NCI-H2081 treated with DMSO at 0.1 percent for 48 hours (cell line): ENCODE measurements around the gene TM7SF2.
"Not testable (repeated sequence)": the region's sequence is repeated elsewhere in the genome, so short reads cannot be mapped to it uniquely, and the experiment has no call there.

ENCODE experiments used
- DNase-seq: peaks from one replicate; lab custom pipeline; 2025; lab: John Stamatoyannopoulos, UW

The TM7SF2 gene

DNA sequence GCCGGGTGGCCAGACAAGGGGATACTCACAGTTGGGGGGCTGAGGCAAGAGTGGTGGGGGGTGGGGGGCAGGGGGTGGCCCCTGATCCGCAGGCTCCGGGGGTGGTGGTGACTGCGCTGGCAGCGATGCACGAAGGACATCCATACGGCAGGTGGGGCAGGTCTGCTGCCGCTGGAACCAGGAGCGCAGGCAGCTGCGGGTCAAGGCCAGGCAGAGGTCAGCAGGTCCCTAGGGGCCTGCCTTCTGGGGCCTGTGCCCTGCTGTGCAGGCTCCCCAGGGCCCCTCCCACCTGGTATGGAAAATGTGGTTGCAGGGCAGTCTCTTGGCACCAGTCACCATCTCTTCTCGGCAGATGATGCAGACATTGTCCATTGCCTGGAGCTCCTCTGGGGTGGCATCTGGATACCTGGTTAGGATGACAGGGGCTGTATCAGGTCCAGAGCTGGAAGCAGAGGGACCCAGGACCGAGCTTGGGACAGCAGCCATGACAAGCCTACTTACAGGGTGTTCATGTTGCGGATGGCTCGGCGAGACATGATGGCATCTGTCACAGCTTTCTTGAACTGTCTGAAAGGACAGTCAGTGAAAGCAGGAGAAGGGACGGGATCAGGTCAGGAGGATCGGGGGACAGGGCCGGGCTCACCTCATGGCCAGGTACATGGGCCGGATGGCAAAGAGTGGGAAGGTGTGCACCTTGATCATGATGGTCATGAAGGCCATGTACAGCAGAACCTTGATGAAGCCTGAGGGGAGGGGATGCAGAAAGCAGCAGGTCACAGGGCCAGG, 19.2 kb downstream of the TM7SF2 start:
- DNase-seq, result no peak

DNA sequence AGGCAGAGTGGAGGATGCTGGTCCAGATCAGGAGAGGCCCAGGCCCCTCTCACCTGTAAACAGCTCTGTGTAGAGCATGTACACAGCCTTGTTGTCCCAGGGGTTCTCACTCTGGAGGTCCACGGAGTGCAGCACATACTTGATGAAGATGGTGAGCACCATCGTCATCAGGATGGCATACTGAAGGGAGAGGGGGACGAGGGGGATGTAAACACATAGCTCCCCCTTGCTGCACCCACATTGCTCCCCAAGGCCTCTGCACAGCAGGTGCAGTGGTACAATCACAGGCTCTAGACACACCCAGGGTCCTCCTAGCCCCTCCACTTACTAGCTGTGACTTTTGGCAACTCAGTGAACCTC, 19.7 kb downstream of the TM7SF2 start:
- DNase-seq, result no peak

DNA sequence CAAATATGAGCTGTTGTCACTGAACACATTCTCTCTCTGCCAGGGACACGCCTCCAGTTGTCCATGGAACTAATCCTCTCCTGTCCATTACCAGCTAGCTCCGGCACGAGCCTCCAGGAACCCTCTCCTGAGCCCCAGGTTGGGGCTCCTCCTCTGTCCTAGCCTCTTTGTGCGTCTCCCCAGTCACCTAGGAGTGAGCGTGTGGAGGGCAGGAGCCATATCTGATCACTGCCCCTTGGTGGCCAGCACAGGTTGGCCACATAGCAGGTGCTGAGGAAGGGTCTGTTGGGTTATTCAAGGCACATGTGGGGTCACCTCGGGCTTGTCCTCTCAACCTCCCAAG, 20.2 kb downstream of the TM7SF2 start:
- no peak for DNase-seq

DNA sequence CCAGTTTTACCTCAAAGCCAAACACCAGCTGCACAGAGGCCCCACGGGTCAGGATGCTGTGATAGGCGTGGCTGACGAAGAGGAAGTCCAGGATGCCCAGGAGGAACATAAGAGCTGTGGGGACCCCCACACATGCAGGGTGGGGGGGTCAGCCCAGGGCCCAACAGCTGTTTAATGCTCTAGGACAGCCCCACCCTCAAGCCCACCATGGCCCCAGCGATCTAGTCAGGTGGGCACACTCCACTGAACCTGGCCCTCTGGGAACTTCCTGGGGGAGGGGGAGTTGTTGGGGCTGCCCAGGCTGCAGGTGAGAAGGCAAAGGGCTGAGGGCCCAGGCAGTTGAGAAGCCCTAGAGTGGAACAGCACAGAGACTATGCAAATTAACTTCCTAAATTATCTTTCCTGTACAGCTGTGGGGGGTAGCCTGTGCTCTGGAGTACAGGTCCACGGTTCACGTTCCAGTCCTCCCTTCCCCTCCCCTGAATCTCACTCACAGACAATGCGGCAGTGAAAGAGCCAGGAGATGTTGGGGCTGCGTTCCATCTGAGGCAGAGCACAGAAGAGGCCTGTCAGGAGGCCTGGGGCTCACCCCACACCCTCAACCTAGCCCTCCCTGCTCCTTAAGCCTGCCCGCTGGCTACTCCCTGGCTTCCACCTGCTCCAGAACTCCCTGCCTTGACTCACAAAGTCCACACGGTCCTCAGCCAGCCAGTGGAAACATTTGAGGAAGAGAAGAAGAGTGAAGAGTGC, 20.7 kb downstream of the TM7SF2 start:
- no peak for DNase-seq

DNA sequence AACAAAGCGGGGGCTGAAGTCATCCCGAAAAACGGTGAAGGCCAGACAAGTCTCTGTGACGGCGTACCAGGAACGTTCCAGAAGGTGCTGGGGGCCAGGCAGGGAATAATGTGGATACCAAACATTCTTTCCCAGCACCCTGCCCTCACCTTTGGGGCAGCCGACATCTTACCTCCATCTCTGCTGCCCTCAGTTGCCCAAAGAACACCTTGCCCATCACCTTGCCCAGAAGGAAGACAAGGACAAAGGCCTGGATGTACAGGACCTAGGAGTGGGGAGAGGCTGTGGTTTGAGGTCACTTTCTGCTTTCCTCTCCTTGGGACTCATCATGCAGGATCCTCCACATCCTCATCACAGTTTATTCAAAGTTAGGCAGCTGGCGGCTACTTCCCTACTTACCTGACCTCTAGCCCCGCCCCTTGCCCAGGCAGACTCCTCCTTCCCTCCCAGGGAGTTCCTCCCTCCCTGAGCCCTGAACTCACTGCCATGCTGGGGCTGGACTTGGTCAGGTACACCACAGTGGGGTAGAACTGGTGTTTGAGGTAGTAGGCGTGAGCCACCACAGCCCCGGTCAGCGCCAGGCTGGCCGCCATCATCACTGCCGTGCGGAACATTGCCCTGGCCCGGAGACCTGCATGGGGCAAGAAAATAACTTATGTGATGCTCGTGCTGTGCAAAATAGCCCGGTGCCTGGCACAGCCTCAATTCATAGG, 21.5 kb downstream of the TM7SF2 start:
- DNase-seq, result no peak

DNA sequence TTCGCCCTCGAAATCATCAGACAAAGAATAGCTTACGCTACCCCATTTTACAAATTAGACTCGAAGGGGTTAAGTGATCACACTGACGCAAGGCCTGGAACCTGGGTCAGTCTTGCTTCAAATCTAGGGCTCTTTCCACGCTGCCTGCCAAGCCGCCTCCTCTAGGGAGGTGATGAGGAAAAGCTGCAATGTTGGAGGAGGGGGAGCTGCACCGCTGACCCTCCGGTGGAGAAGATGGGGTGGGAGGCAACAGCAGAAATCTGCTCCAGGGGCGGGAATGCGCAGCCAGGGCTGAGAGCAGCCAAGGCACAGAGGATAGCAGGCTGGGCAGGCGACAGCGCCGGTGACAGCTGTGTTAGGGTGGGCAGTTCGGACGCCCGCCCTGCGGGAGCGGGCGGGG, 22.1 kb downstream of the TM7SF2 start:
- DNase-seq, result no peak

DNA sequence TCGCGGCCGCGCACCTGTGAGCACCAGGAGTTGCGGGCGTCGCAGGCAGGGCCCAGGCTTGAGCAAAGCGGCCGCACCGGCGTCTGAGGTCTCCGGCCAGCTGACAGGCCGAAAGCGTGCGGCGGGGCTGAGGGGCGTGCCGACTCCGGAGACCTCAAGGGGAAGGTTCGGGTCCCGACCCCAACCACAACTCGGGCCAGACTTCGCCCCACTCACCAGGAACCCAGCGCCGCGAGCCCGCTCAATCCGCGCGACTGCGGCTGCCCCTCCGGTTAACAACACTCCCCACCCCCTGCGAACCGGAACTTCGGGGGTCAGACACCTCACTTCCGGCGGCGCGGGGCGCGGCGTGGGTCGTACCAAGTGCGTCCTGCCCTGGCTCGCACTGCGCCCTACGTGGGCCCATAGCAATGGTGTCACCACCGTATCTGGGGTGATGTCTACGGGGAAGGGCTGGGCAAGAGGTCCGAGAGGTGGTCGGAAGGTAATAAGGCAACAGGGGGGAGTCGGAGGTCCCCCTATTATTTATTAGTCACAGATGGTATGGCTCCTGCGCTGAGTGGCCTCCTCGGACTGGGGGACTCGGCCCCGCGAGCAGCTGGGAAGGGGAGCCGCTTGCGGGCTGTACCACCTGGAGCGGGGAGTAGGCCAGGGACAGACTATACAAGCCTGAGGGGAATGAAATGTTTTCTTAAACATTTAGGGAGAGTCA, 22.7 kb downstream of the TM7SF2 start, which contains the start of gene SYVN1:
Gene SYVN1 (minus strand): TSS at position 280 of the 712 bp plus-strand sequence. CDS start 918 bp downstream, outside the sequence.
- peak; percentile 83 for DNase-seq

DNA sequence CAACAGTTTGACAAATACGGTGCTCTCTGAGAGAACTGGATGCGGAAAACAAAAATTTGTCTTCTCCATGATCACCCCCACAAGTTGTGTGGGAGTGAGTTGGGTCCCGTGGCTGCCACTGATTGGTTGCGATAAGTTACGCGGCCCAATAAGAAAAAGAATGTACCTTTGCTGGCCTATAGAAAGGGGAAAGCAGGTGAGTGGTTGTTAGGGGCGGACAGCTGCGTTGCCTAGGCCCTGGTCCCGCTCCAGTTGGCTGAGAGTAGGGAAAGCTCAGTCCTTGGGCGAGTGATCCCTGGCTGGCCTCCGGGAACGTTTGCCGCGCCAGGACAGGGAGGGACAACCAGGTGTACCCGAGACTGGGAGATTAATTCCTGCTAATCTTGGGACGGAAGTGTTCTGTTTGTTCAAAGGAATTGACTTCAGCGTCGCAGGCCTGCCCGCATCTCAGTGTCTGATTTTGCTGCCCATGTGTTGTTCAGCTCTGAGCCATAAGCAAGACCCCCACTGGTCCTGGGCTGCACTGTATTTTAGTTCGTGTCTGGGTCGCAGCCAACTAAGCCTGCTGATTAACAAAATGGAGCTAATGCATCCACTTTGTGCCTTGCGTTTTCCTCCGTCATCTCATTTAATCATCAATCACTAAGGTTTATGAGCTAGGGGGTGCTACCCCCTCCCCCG, 23.4 kb downstream of the TM7SF2 start:
- peak; percentile 96 for DNase-seq

DNA sequence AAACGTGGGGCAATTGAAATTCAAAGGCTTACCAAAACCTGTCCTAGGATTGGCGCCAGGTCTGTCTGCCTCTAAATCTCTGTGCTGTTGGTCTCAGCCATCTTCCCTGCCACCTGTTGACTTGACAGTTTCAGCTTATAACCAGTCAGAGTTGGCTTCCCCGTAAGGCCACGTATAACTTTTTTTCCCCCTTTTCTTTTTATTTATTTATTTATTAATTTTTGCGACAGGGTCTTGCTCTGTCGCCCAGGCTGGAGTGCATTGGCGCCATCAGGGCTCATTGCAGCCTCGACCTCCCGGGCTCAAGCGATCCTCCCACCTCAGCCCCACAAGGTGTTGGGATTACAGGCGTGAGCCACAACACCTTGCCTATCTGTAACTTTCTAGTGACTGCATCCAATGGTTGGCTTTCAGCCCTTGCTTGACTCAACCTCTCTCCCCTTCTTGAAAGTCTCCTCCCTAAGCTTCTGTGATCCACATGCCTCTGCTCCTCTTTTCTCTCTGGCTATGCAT, 24.0 kb downstream of the TM7SF2 start:
- DNase-seq, result no peak

DNA sequence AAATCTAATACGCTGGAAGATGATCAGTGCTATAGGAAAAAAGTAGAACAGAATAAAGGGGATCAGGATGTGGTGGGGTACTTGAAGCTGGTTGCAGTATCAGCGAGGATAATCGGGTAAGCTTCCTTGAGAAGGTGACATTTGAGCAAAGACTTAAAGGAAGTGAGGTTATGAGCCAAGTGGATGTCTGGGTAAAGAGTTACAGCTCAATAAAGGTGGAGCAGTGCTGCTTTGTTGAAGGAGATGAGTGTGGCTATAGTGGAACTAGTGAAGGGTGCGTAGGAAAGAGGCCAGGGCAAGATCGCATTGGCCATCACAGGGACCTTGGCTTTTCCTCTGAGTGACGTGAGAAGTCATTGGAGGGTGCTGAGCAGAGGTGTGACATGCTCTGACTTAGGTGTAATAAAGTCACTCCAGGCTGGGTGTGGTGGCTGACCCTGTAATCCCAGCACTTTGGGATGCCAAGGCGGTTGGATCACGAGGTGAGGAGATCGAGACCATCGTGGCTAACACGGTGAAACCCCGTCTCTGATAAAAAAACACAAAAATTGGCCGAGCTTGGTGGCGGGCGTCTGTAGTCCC, 24.9 kb downstream of the TM7SF2 start:
- DNase-seq, result no peak

DNA sequence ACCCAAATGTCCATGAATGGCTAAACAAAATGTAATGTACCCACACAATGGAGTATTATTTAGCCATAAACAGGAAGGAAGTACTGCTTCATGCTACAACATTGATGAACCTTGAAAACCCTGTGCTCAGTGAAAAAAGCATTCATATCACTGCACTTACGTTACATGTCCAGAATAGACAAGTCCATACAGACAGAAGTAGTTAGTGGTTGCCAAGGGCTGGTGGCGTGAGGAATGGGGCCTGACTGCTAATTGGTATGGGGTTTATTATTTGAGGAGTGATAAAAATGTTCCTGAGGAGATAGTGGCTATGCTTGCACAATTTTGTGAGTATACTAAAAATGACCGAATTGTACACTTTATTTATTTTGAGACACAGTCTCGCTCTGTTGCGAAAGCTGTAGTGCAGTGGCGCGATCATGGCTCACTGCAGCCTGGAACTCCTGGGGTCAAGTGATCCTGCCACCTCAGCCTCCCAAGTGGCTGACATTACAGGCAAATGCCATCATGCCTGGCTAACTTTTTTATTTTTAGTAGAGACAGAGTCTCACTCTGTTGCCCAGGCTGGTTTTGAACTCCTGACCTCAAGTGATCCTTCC, 30.3 kb downstream of the TM7SF2 start:
- DNase-seq, result no peak

DNA sequence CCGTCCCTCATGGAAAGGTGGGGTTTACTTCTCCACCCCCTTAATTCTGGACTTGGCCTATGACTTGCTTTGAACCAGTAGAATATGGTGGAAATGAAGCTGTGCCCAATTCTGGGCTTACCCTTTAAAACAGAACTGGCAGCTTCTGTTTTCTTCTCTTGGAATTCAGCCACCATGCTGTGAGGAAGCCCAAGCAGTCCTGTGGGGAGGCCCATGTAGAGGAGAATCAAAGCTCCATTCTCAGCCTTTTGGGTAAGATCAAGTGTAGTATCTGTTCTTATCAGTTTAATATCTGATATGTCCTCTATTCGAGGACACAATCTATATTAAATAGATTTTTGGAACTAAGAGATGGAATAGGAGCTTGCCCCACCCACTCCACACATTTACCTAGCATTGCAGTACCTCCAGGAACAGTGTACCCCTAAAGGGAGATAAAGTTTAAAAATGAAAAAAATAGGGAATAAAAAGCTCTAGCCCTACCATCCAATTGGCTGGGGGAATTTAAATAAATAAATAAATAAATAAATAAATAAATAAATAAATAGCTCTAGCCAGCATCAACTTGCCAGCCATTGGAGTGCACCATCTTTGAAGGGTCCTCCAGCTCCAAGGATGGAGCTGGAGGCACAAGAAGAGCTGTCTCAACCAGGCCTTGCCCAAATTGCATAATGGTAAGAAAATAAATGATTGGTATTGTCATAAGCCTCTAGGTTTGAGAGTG, 35.8 kb downstream of the TM7SF2 start:
- no peak for DNase-seq

DNA sequence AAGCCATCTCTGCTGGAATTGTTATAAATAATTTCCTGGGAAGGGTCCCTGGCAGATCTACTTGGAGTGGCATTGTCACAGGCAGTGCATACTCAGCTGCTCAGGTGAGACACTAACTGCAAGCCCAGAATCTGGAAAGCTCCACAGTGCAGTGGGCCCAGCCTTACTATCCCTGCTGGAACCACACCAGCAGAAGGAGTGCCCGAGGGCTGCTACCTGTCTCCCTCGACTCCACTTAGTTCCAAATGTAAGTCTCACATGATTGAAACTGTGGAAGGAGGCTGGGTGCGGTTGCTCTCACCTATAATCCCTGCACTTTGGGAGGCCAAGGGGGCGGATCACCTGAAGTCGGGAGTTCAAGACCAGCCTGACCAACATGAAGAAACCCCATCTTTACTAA, 37.0 kb downstream of the TM7SF2 start:
- no peak for DNase-seq

DNA sequence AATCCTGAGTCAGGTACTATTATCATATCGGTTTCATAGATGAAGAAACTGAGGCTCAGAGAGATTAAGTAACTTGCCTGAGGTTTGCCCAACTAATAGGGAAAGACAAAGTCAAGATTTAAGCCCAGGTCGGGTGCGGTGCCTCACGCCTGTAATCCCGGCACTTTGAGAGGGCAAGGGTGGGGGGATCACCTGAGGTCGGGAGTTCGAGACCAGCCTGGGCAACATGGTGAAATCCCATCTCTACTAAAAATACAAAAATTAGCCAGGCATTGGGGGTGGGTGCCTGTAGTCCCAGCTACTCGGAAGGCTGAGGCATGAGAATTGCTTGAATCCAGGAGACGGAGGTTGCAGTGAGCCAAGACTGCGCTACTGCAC, 38.4 kb downstream of the TM7SF2 start:
- DNase-seq, result not testable (repeated sequence)

DNA sequence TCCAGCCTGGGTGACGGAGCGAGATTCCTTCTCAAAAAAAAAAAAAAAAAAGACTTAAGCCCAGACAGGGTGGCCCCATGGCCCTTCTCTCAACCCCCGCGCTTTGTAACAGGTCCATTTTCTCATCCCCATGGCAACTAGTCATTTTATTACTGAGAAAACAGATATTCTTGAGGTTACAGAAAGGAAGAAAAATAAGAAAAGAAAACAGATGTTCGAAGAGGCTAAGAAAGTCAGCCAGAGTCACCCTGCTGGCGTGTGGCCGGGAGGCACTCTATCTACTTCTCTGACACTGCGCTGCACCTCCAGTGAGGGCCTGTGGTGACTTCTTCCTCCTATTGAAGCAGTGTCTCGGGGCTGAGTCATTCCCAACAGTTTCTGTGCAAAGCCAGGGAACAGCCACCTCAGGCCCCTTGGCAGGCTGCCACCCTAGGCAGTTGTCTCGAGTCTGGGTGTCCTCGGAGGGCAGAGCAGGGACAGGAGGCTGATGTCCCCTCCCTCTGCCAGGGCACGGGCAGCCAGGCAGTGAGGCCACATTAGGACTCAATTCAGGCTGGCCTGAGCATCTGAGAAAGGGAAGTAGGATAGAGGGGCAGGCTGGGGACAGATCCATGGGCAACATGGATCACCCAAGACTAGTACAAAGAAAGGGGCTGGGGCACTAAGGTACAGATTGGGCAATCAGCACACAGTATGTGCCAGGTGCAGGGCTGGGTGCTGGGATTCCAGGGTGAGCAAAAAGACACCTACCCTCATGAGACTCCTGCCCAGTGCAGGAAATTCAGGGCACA, 39.0 kb downstream of the TM7SF2 start:
- no peak for DNase-seq

DNA sequence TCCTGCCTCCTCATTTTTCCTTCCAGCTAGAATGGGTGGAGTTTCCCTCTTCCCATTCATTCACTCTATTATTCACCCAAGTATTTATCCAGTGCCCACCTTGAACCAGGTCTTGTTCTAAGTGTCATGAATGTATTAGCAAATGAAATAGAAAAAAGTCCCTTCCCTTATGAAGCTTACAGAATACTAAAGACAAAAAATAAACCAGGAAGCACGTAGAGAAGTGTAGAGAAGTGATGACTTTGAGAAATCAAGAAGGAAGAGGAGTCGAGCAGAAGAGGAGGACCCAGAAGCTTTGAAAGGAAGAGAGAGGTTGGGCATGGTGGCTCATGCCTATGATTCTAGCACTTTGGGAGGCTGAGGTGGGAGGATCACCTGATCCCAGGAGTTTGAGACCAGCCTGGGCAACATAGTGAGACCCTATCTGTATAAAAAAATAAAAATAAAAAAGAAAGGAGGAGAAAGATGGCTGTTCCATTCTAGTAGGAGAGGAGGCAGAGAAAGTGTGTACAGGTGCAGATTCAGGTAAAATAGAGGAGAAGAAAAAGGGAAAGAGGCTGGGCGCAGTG, 39.7 kb downstream of the TM7SF2 start:
- no peak for DNase-seq

DNA sequence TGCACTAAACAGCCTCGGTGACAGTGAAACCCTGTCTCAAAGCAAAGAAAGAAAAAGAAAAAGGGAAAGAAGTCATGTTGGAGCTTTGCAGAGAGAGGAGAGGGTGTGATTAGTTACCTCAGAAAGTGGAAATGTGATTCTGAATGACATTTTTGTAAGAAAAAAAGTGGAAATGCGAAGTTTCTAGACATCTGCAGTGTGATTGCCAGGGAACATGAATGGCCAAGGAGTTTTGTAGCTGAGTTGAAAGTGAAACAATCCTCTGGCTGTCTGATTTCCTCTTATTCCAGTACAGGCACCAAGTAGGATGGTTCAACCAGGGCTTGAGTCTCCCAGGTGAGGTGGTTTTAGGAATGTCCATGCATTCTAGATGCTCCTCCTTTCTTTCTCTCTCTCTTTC, 40.5 kb downstream of the TM7SF2 start:
- DNase-seq, result no peak

DNA sequence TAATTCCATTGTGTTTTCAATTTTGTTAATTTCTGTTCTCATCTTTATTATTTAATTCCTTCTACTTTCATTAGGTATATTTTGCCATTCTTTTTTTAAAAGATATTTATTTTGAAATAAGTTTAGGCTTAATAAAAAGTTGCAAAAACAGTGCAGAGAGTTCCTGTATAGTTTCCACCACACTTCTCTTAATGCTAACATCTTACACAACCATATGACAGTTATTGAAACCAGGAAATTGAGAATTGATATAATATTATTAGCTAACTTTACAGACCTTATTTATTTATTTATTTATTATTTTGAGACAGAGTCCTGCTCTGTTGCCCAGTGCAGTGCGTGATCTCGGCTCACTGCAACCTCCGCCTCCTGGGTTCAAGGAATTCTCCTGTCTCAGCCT, 44.6 kb downstream of the TM7SF2 start:
- DNase-seq, result no peak

DNA sequence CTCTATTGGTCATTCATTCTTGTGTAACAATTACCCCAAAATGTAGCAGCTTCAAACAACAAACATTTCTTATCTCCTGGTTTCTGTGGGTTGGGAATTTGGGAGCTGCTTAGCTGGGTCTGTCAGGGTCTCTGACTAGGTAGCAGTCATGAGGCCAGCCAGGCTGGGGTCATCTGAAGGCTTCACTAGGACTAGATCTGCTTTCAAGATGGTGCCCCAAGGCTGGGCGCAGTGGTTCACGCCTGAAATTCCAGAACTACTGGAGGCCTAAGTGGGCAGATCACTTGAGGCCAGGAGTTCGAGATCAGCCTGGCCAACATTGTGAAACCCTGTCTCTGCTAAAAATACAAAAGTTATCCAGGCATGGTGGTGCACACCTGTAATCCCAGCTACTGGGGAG, 45.3 kb downstream of the TM7SF2 start:
- no peak for DNase-seq
